Thyroid gland (tissue), 4 donors: ENCODE measurements around the gene TNC.

Experiments
- POLR2A ChIP-seq, 2 donors: fragments of 450-650 bp; IDR thresholded peaks; one replicate each; pipeline ENCODE4 v1.6.1; 2017; ENCODE audit warnings: antibody characterized with exemption in 2 of 2, mild to moderate bottlenecking in 2 of 2, moderate library complexity in 1 of 2
- TF ChIP-seq, protein P1 (sequence below), 6 experiments: fragments of 200-600 bp in 3 of 6; fragments of 450-650 bp in 3 of 6; sonication (generic) in 3 of 6; IDR thresholded peaks; one replicate each; pipeline ENCODE4 v1.5.1; 2016 to 2019; ENCODE audit warnings: antibody characterized with exemption in 6 of 6, mild to moderate bottlenecking in 2 of 6, inconsistent platforms in 1 of 6, moderate library complexity in 1 of 6

- TF ChIP-seq, protein P1, sequence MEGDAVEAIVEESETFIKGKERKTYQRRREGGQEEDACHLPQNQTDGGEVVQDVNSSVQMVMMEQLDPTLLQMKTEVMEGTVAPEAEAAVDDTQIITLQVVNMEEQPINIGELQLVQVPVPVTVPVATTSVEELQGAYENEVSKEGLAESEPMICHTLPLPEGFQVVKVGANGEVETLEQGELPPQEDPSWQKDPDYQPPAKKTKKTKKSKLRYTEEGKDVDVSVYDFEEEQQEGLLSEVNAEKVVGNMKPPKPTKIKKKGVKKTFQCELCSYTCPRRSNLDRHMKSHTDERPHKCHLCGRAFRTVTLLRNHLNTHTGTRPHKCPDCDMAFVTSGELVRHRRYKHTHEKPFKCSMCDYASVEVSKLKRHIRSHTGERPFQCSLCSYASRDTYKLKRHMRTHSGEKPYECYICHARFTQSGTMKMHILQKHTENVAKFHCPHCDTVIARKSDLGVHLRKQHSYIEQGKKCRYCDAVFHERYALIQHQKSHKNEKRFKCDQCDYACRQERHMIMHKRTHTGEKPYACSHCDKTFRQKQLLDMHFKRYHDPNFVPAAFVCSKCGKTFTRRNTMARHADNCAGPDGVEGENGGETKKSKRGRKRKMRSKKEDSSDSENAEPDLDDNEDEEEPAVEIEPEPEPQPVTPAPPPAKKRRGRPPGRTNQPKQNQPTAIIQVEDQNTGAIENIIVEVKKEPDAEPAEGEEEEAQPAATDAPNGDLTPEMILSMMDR (IDR thresholded peaks at IDR 0.05) = no peak
- no peak for TF ChIP-seq POLR2A (IDR thresholded peaks at IDR 0.05)
Measured at GRCh38 chr9:115004545-115004944, 113.4 kb downstream of the TNC start.
